IMR-90 (cell line): ENCODE measurements around the gene PBRM1.

Source experiments
- CEBPB ChIP-seq: IDR thresholded peaks from 2 replicates; pipeline ENCODE4 v1.6.1; 2012; ENCODE audit warnings: low read depth, low read length, improper control_type of control experiment
- POLR2A ChIP-seq: IDR thresholded peaks from 2 replicates; pipeline ENCODE4 v1.6.1; 2012; ENCODE audit warnings: mild to moderate bottlenecking, low read depth, low read length
- RAD21 ChIP-seq: IDR thresholded peaks from 2 replicates; pipeline ENCODE4 v1.6.1; 2012; ENCODE audit warnings: low read length, improper control_type of control experiment
- TF ChIP-seq, protein P1 (sequence below): fragments of 150-350 bp; IDR thresholded peaks from 2 replicates; pipeline ENCODE4 v1.6.1; 2017; ENCODE audit warnings: mild to moderate bottlenecking, antibody characterized with exemption, low read length, low read depth
- TF ChIP-seq, protein P2 (sequence below): conservative IDR thresholded peaks from 2 replicates; pipeline ENCODE4 v1.5.1; 2012; ENCODE audit warnings: mild to moderate bottlenecking, low read depth, low read length, improper control_type of control experiment

DNA sequence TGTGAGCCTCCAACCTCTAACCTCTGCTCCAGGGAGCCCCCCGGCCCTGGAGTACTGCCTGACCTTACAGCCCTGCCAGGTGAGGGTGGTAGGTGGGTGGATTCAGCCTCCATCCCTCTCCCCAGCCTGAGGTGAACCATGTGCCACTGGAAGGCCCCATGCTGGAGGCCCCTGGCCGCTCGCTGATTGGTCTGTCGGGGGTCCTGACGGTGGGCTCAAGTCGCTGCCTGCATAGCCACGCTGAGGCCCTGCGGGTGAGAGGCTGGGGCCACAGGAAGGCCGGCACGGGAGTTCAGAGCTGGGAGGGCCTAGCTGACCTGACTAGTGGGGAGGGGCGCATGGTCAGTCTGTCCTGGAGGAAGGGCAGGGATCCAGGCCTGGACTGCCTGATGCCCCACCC lies 171.1 kb downstream of the PBRM1 start:
- TF ChIP-seq RAD21 (no peak), POLR2A (no peak), CEBPB (no peak)
- TF ChIP-seq, protein P1, sequence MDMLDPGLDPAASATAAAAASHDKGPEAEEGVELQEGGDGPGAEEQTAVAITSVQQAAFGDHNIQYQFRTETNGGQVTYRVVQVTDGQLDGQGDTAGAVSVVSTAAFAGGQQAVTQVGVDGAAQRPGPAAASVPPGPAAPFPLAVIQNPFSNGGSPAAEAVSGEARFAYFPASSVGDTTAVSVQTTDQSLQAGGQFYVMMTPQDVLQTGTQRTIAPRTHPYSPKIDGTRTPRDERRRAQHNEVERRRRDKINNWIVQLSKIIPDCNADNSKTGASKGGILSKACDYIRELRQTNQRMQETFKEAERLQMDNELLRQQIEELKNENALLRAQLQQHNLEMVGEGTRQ: no peak
- TF ChIP-seq, protein P2, sequence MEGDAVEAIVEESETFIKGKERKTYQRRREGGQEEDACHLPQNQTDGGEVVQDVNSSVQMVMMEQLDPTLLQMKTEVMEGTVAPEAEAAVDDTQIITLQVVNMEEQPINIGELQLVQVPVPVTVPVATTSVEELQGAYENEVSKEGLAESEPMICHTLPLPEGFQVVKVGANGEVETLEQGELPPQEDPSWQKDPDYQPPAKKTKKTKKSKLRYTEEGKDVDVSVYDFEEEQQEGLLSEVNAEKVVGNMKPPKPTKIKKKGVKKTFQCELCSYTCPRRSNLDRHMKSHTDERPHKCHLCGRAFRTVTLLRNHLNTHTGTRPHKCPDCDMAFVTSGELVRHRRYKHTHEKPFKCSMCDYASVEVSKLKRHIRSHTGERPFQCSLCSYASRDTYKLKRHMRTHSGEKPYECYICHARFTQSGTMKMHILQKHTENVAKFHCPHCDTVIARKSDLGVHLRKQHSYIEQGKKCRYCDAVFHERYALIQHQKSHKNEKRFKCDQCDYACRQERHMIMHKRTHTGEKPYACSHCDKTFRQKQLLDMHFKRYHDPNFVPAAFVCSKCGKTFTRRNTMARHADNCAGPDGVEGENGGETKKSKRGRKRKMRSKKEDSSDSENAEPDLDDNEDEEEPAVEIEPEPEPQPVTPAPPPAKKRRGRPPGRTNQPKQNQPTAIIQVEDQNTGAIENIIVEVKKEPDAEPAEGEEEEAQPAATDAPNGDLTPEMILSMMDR: no peak
